GM10266 (cell line): Measurements from ENCODE around the gene LIPE.

Experiments used
- DNase-seq: peaks from one replicate; pipeline ENCODE4 v3.0.0; 2012; ENCODE audit errors: extremely low spot score
- CTCF ChIP-seq: IDR thresholded peaks from 2 replicates; pipeline ENCODE4 v1.5.1; 2012; ENCODE audit warnings: mild to moderate bottlenecking, low read depth; ENCODE audit not compliant: control insufficient read depth, insufficient read depth; ENCODE audit errors: missing control alignments

LIPE gene

GRCh38 chr19:42376177-42376555 lies 51.0 kb downstream of the LIPE start:
- no peak for DNase-seq

GRCh38 chr19:42375415-42376176 lies 51.6 kb downstream of the LIPE start:
- DNase-seq = no peak
- no peak for TF ChIP-seq CTCF

More at GRCh38 chr19:42376177-42376555, 51.0 kb downstream of the LIPE start:
- no peak for TF ChIP-seq CTCF

- no peak for DNase-seq
- TF ChIP-seq CTCF = no peak
Measured at GRCh38 chr19:42374826-42375376, 52.3 kb downstream of the LIPE start.

DNA sequence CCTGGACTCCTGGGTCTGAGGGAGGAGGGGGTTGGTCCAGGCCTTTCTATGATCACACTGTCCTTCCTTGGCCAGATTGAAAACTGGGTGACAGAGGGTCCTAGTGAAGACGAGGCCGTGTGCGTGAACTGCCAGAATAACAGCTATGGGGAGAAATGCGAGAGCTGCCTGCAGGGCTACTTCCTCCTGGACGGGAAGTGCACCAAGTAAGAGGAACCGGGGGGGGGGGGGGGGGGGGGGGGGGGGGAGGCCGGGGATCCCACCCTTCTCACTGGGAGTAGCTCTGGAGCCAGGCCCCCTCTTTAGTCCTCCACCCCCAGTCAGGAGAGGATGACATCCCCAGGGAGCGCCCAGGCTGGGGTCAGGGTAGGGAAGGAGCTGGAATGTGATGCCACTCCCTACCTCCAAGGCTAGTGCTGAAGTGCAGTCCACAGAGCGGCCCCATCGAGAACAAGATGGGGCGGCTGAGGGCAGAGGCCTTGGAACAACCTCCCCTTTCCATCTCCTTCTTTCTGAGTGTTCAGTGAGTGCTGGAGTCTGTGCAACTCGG lies 56.5 kb downstream of the LIPE start:
- no peak for TF ChIP-seq CTCF
- no peak for DNase-seq

- DNase-seq = no peak
Measured at GRCh38 chr19:42370068-42370520, 57.1 kb downstream of the LIPE start.

GRCh38 chr19:42369433-42370067 lies 57.6 kb downstream of the LIPE start:
- no peak for TF ChIP-seq CTCF
- no peak for DNase-seq

More at GRCh38 chr19:42370068-42370520, 57.1 kb downstream of the LIPE start:
- TF ChIP-seq CTCF = no peak
